ENCODE measurements around the gene LRP1.

GRCh38 chr12:57171668-57172067, 43.4 kb downstream of the LRP1 start:
- TF ChIP-seq POLR2AphosphoS5 (IDR thresholded peaks at IDR 0.05; ENCODE audit: low read depth, low read length), result no peak
- TF ChIP-seq TAF1 (IDR thresholded peaks at IDR 0.05; ENCODE audit: borderline replicate concordance, insufficient read depth, low read length), result no peak
- no peak for TF ChIP-seq FOXP2 (optimal IDR thresholded peaks at IDR 0.05; ENCODE audit: borderline replicate concordance, extremely low read depth, extremely low read length, insufficient read depth)

All from PFSK-1 (cell line).